ENCODE results near the gene PRICKLE1.

PRICKLE1 gene

DNA sequence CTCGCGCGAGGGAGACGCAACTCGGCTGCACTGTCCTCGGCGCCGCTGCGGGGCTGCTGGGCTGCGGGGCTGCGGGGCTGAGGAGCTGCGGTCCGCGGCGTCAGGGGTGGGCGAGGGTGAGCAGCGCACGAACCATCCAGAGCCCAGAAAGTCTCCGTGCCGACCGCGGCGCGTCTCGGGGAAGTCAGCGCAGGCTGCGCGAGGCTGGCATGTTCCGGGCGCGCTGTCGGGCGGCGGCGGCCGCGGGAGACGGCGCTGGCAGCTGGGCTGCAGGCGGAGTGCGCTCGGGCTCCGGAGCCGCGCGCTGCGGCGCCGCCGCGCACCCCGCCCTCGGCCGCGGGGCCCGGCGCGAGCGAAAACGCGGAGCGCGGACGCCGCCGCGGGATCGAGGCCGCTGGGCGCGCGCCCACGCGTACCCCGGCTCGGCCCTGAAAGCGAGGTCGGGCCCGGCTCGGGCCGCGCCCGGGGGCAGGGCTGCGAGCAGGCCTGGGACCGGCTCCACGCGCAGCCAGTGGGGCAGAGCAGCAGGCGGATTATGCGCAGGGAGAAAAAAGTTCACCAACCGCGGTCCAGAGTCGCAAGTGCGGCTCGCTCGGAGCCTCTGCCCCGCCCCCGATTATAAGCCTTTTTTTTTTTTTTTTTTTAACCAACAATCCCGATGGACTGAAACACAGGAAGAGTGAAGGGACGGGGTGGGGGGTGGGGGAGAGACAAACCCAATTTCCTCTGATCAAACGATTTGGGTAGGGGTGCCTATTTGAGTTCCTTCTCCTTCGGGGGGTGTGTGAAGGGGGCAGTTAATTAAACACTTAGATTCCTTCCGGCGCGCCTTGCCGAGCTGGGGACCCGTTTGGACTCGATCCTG, at the start of gene PRICKLE1:
PRICKLE1 (minus strand) TSS at position 282 of the 865 bp plus-strand sequence. CDS start 117,230 bp downstream, outside the sequence.
- Histone ChIP-seq H3K27me3 (ENCODE audit: control insufficient read depth, insufficient read depth, low read length) (no peaks in the 10 kb centered on the region), H3K36me3 (ENCODE audit: control insufficient read depth, insufficient read depth, low read length) (no peaks in the 10 kb centered on the region), H3K9me3 (ENCODE audit: control insufficient read depth, low read length) (no peaks in the 10 kb centered on the region), H3K9ac (ENCODE audit: low read length) (peak within 1 kb of the TSS; percentile 76), H3K4me1 (ENCODE audit: control insufficient read depth, insufficient read depth, low read length) (peaks cover 29% of the 10 kb centered on the region), H3K4me3 (ENCODE audit: low read length) (peak within 1 kb of the TSS; percentile 65)

DNA sequence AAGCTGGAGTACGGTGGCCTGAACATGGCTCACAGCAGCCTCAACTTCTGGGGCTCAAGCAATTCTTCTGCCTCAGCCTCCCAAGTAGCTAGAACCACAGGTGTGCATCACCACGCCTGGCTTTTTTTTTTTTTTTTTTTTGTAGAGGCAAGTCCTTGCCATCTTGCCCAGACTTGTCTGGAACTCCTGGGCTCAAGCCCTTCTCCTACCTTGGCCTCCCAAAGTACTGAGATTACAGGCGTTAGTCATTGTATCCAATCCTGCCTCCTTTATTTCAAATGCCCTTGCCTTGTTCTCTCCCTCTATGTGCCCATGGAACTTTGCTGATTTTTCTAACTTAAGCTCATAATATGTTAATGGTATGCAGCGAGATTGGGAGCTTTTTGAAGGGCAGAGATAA, 49.2 kb upstream of the PRICKLE1 start:
- Histone ChIP-seq H3K27me3 (ENCODE audit: control insufficient read depth, insufficient read depth, low read length) (no peaks in the 10 kb centered on the region), H3K9ac (ENCODE audit: low read length) (no peak overlapping the region)

DNA sequence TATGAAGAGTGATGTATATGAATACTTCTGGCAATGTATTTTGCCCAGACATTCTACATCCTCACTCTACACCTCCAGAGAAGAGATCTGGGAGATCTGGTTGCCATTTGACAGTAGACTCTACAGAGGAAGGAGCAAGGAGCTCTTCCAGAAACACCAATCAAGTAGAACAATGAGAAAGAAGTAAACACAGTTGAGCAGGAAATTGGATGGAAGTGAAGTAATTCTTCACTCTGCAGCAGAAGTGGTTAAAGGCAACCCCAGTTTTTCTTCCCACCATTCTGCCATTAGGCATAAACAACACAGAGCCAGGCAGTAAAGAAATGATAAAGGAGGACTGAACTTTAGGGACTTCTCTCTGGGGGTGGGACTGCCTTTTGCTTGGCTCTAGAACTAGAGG, 48.5 kb upstream of the PRICKLE1 start:
- Histone ChIP-seq H3K4me1 (ENCODE audit: control insufficient read depth, insufficient read depth, low read length) (no peaks in the 10 kb centered on the region), H3K9me3 (ENCODE audit: control insufficient read depth, low read length) (no peaks in the 10 kb centered on the region), H3K36me3 (ENCODE audit: control insufficient read depth, insufficient read depth, low read length) (no peaks in the 10 kb centered on the region), H3K9ac (ENCODE audit: low read length) (no peak overlapping the region), H3K4me3 (ENCODE audit: low read length) (no peak overlapping the region), H3K27me3 (ENCODE audit: control insufficient read depth, insufficient read depth, low read length) (no peaks in the 10 kb centered on the region)

More for the DNA sequence above, 49.2 kb upstream of the PRICKLE1 start:
- no peak overlapping the region for H3K4me3 ChIP-seq (ENCODE audit: low read length)
- H3K9me3 ChIP-seq (ENCODE audit: control insufficient read depth, low read length): no peaks in the 10 kb centered on the region
- H3K36me3 ChIP-seq (ENCODE audit: control insufficient read depth, insufficient read depth, low read length): no peaks in the 10 kb centered on the region
- H3K4me1 ChIP-seq (ENCODE audit: control insufficient read depth, insufficient read depth, low read length): no peaks in the 10 kb centered on the region

DNA sequence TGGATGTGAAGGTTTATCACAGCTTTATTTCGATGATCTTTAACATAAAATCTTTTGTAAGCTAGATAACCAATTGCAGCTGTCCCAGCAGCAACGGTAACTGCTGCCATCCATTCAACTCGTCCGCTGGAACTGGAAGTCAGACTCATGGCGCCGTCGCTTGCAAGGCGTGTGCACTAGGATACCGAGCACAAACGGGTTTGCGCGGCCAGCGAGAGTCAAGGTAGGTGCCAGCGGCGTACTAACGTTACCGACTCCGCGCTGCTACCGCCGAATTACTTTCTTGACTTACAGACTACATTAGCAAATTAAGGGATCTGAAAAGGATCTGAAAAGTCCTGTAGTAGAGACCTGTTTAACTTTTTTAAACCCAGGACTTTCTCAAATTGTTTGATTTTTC, 47.4 kb upstream of the PRICKLE1 start:
- H3K36me3 ChIP-seq (ENCODE audit: control insufficient read depth, insufficient read depth, low read length): no peaks in the 10 kb centered on the region
- H3K4me3 ChIP-seq (ENCODE audit: low read length): no peak overlapping the region
- no peak overlapping the region for H3K9ac ChIP-seq (ENCODE audit: low read length)
- H3K4me1 ChIP-seq (ENCODE audit: control insufficient read depth, insufficient read depth, low read length): no peaks in the 10 kb centered on the region
- no peaks in the 10 kb centered on the region for H3K9me3 ChIP-seq (ENCODE audit: control insufficient read depth, low read length)
- H3K27me3 ChIP-seq (ENCODE audit: control insufficient read depth, insufficient read depth, low read length): no peaks in the 10 kb centered on the region

DNA sequence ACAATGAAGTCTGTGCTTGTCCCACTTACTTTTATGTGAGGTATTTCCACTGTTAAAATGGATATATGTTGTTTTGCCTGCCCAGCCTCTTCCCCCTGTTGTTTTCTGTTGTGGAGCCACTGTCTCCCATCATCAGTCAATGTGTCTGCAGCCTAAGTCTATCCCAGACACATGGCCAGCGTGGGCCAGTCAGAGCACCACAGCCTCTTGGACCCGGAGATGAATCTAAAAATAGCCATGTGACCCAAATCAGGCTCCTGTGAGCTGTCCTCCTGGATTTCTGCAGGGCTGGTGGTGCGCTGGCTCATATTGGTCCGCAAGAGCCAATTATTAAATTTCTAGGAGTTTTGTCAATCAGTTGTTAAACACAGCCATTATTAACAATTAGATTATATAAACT, 44.0 kb upstream of the PRICKLE1 start:
- Histone ChIP-seq H3K9ac (ENCODE audit: low read length) (no peak overlapping the region), H3K4me3 (ENCODE audit: low read length) (no peak overlapping the region), H3K36me3 (ENCODE audit: control insufficient read depth, insufficient read depth, low read length) (no peaks in the 10 kb centered on the region), H3K27me3 (ENCODE audit: control insufficient read depth, insufficient read depth, low read length) (no peaks in the 10 kb centered on the region), H3K9me3 (ENCODE audit: control insufficient read depth, low read length) (no peaks in the 10 kb centered on the region), H3K4me1 (ENCODE audit: control insufficient read depth, insufficient read depth, low read length) (no peaks in the 10 kb centered on the region)

DNA sequence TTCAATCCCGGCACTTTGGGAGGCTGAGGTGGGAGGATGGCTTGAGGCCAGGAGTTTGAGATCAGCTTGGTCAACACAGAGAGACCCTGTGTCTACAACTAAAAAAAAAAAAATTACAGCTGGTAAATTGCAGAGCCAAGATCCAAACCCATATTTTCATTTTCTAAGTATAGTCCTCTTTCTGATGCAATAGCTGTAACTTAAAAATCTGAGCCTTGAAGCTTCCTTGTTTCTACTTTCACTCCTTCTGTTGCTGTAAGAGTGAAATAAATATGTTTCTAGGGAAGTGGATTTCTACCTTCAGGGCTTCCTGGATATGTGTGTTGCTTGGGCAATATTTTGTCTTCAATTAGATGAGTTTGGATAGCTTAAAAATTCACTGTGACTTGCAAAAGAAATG, 42.0 kb upstream of the PRICKLE1 start:
- Histone ChIP-seq H3K4me3 (ENCODE audit: low read length) (no peak overlapping the region), H3K27me3 (ENCODE audit: control insufficient read depth, insufficient read depth, low read length) (no peaks in the 10 kb centered on the region), H3K9ac (ENCODE audit: low read length) (no peak overlapping the region)

GRCh38 chr12:42630314-42630713, 40.8 kb upstream of the PRICKLE1 start:
- no peaks in the 10 kb centered on the region for H3K27me3 ChIP-seq (ENCODE audit: control insufficient read depth, insufficient read depth, low read length)
- H3K36me3 ChIP-seq (ENCODE audit: control insufficient read depth, insufficient read depth, low read length): no peaks in the 10 kb centered on the region
- H3K9ac ChIP-seq (ENCODE audit: low read length): no peak overlapping the region
- H3K4me3 ChIP-seq (ENCODE audit: low read length): no peak overlapping the region
- no peaks in the 10 kb centered on the region for H3K4me1 ChIP-seq (ENCODE audit: control insufficient read depth, insufficient read depth, low read length)
- H3K9me3 ChIP-seq (ENCODE audit: control insufficient read depth, low read length): no peaks in the 10 kb centered on the region

More for the DNA sequence above, 42.0 kb upstream of the PRICKLE1 start:
- H3K9me3 ChIP-seq (ENCODE audit: control insufficient read depth, low read length): no peaks in the 10 kb centered on the region
- H3K4me1 ChIP-seq (ENCODE audit: control insufficient read depth, insufficient read depth, low read length): no peaks in the 10 kb centered on the region
- H3K36me3 ChIP-seq (ENCODE audit: control insufficient read depth, insufficient read depth, low read length): no peaks in the 10 kb centered on the region

DNA sequence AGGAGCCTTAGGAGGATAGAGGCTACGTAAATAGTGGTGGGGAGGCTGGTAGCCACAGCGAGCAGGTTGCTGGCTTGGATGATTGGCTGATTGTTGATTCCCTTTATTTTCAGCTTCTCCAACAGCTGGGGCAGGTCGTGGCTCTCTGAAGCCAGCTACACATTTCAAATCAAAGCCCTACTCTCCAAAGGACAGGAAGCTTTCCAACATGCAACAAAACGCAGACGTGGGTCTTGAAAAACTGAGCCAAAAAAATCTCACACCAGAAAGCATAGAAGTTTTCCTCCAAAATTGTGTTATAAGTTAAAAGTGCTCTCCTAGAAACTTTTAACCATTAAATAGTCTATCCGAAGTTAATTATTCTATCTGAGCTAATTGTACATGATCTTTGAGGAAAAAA, 37.6 kb upstream of the PRICKLE1 start:
- no peaks in the 10 kb centered on the region for H3K9me3 ChIP-seq (ENCODE audit: control insufficient read depth, low read length)
- H3K36me3 ChIP-seq (ENCODE audit: control insufficient read depth, insufficient read depth, low read length): no peaks in the 10 kb centered on the region
- H3K4me1 ChIP-seq (ENCODE audit: control insufficient read depth, insufficient read depth, low read length): no peaks in the 10 kb centered on the region
- no peak overlapping the region for H3K4me3 ChIP-seq (ENCODE audit: low read length)
- H3K9ac ChIP-seq (ENCODE audit: low read length): no peak overlapping the region
- no peaks in the 10 kb centered on the region for H3K27me3 ChIP-seq (ENCODE audit: control insufficient read depth, insufficient read depth, low read length)

GRCh38 chr12:42625611-42626010, 36.1 kb upstream of the PRICKLE1 start:
- Histone ChIP-seq H3K4me1 (ENCODE audit: control insufficient read depth, insufficient read depth, low read length) (no peaks in the 10 kb centered on the region), H3K9ac (ENCODE audit: low read length) (no peak overlapping the region), H3K9me3 (ENCODE audit: control insufficient read depth, low read length) (no peaks in the 10 kb centered on the region), H3K36me3 (ENCODE audit: control insufficient read depth, insufficient read depth, low read length) (no peaks in the 10 kb centered on the region), H3K4me3 (ENCODE audit: low read length) (no peak overlapping the region), H3K27me3 (ENCODE audit: control insufficient read depth, insufficient read depth, low read length) (no peaks in the 10 kb centered on the region)

GRCh38 chr12:42617622-42618021, 28.1 kb upstream of the PRICKLE1 start:
- H3K27me3 ChIP-seq (ENCODE audit: control insufficient read depth, insufficient read depth, low read length): no peaks in the 10 kb centered on the region
- no peak overlapping the region for H3K9ac ChIP-seq (ENCODE audit: low read length)
- H3K4me3 ChIP-seq (ENCODE audit: low read length): no peak overlapping the region
- H3K36me3 ChIP-seq (ENCODE audit: control insufficient read depth, insufficient read depth, low read length): no peaks in the 10 kb centered on the region
- no peaks in the 10 kb centered on the region for H3K9me3 ChIP-seq (ENCODE audit: control insufficient read depth, low read length)
- H3K4me1 ChIP-seq (ENCODE audit: control insufficient read depth, insufficient read depth, low read length): no peaks in the 10 kb centered on the region

GRCh38 chr12:42615006-42615405, 25.5 kb upstream of the PRICKLE1 start:
- no peak overlapping the region for H3K4me3 ChIP-seq (ENCODE audit: low read length)
- H3K36me3 ChIP-seq (ENCODE audit: control insufficient read depth, insufficient read depth, low read length): no peaks in the 10 kb centered on the region
- H3K27me3 ChIP-seq (ENCODE audit: control insufficient read depth, insufficient read depth, low read length): no peaks in the 10 kb centered on the region
- no peaks in the 10 kb centered on the region for H3K4me1 ChIP-seq (ENCODE audit: control insufficient read depth, insufficient read depth, low read length)
- no peak overlapping the region for H3K9ac ChIP-seq (ENCODE audit: low read length)
- H3K9me3 ChIP-seq (ENCODE audit: control insufficient read depth, low read length): no peaks in the 10 kb centered on the region

GRCh38 chr12:42612231-42612613, 22.7 kb upstream of the PRICKLE1 start:
- no peaks in the 10 kb centered on the region for H3K9me3 ChIP-seq (ENCODE audit: control insufficient read depth, low read length)
- H3K9ac ChIP-seq (ENCODE audit: low read length): no peak overlapping the region
- H3K36me3 ChIP-seq (ENCODE audit: control insufficient read depth, insufficient read depth, low read length): no peaks in the 10 kb centered on the region
- no peaks in the 10 kb centered on the region for H3K27me3 ChIP-seq (ENCODE audit: control insufficient read depth, insufficient read depth, low read length)
- H3K4me3 ChIP-seq (ENCODE audit: low read length): no peak overlapping the region
- H3K4me1 ChIP-seq (ENCODE audit: control insufficient read depth, insufficient read depth, low read length): no peaks in the 10 kb centered on the region

Data from mucosa of stomach (tissue), 1 donor.